Smooth muscle cell (in vitro differentiated cells): Measurements from ENCODE around the gene FRMPD2. TPM values are rescaled to one million over a fixed set of nuclear protein-coding genes. Genes with fewer than 3 reads are reported as not detected.

Source experiments
- DNase-seq: peaks from one replicate; lab custom pipeline; 2025; ENCODE audit not compliant: unreplicated experiment; lab: John Stamatoyannopoulos, UW
- H2AFZ ChIP-seq: fragments of 200-600 bp; sonication (generic); 2 replicates; pipeline ENCODE4 v1.6.0; 2016; ENCODE audit warnings: antibody characterized with exemption, low read depth, mild to moderate bottlenecking
- H3F3A ChIP-seq: fragments of 200-600 bp; sonication (generic); 2 replicates; pipeline ENCODE4 v1.6.0; 2017; ENCODE audit warnings: antibody characterized with exemption, low read depth
- H3K27ac ChIP-seq: fragments of 200-600 bp; sonication (generic); 2 replicates; pipeline ENCODE4 v1.5.1; 2016; ENCODE audit warnings: low read depth, mild to moderate bottlenecking
- H3K27me3 ChIP-seq: fragments of 200-600 bp; sonication (generic); 2 replicates; pipeline ENCODE4 v1.6.1; 2016; ENCODE audit warnings: low read depth, mild to moderate bottlenecking
- H3K36me3 ChIP-seq: fragments of 200-600 bp; sonication (generic); 2 replicates; pipeline ENCODE4 v1.5.1; 2016; ENCODE audit warnings: low read depth
- H3K4me1 ChIP-seq: fragments of 200-600 bp; sonication (generic); 2 replicates; pipeline ENCODE4 v1.5.1; 2016; ENCODE audit warnings: low read depth
- H3K4me2 ChIP-seq: fragments of 200-600 bp; sonication (generic); 2 replicates; pipeline ENCODE4 v1.6.0; 2016; ENCODE audit warnings: mild to moderate bottlenecking
- H3K4me3 ChIP-seq: fragments of 200-600 bp; sonication (generic); 2 replicates; pipeline ENCODE4 v1.5.1; 2016; ENCODE audit warnings: mild to moderate bottlenecking
- H3K79me2 ChIP-seq: fragments of 200-600 bp; sonication (generic); 2 replicates; pipeline ENCODE4 v1.6.0; 2016; ENCODE audit warnings: low read depth, mild to moderate bottlenecking
- H3K9ac ChIP-seq: fragments of 200-600 bp; sonication (generic); 2 replicates; pipeline ENCODE4 v1.6.0; 2016; ENCODE audit warnings: low read depth
- H3K9me3 ChIP-seq: fragments of 200-600 bp; sonication (generic); replicated peaks from 2 replicates; pipeline ENCODE4 v1.5.1; 2016; ENCODE audit warnings: low read depth
- H4K20me1 ChIP-seq: fragments of 200-600 bp; sonication (generic); 2 replicates; pipeline ENCODE4 v1.6.0; 2016; ENCODE audit warnings: low read depth
- CTCF ChIP-seq: fragments of 200-600 bp; sonication (generic); IDR thresholded peaks from 2 replicates; pipeline ENCODE4 v1.5.1; 2017; ENCODE audit warnings: borderline replicate concordance, mild to moderate bottlenecking, antibody characterized with exemption; ENCODE audit not compliant: insufficient read depth, poor library complexity, severe bottlenecking
- WGBS: methylation state at CpG from one replicate; pipeline ENCODE4 v1.1.7; 2016; ENCODE audit warnings: low lambda C conversion rate; 5-methylcytosine and 5-hydroxymethylcytosine counted together
- polyA plus RNA-seq: library from polyadenylated mRNA; unstranded; fragments of >200 nt; fragmentation: Nextera tagmentation; extraction: Ambion mirVana; gene quantifications from 2 replicates; pipeline ENCODE4 v1.2.1, GENCODE V29; 2016
- total RNA-seq: library from RNA; depleted of rRNA; stranded (reverse); fragments of >200 nt; gene quantifications from 2 replicates; pipeline ENCODE4 v1.2.3, GENCODE V29; 2014

FRMPD2 gene
- total and polyA plus RNA-seq, 2 experiments from 2014 or later, result 0.18 TPM; not detected in 1

GRCh38 chr10:48258105-48258504, 16.4 kb downstream of the FRMPD2 start:
- H3K4me2 ChIP-seq, result no peak overlapping the region
- H3K4me1 ChIP-seq, result no peaks in the 10 kb centered on the region
- DNase-seq, result no peak
- H3K36me3 ChIP-seq, result no peaks in the 10 kb centered on the region
- no peak overlapping the region for H2AFZ ChIP-seq
- no peak overlapping the region for H3K9ac ChIP-seq
- no peaks in the 10 kb centered on the region for H3K79me2 ChIP-seq
- 89% methylated on average over 1 of the region's 1 CpG for WGBS
- peaks cover 6% of the 10 kb centered on the region for H3K9me3 ChIP-seq
- no peak overlapping the region for H3K27ac ChIP-seq
- H3F3A ChIP-seq, result no peaks in the 10 kb centered on the region
- no peaks in the 10 kb centered on the region for H4K20me1 ChIP-seq
- TF ChIP-seq CTCF, result no peak
- H3K4me3 ChIP-seq, result no peak overlapping the region
- no peaks in the 10 kb centered on the region for H3K27me3 ChIP-seq

- H3K27me3 ChIP-seq, result no peaks in the 10 kb centered on the region
- H3K4me3 ChIP-seq, result no peak overlapping the region
- H3K36me3 ChIP-seq, result no peaks in the 10 kb centered on the region
- no peak overlapping the region for H3K27ac ChIP-seq
- 91% methylated on average over 3 of the region's 3 CpGs for WGBS
- no peak overlapping the region for H2AFZ ChIP-seq
- H3K79me2 ChIP-seq, result no peaks in the 10 kb centered on the region
- DNase-seq, result no peak
- no peaks in the 10 kb centered on the region for H3F3A ChIP-seq
- no peak for TF ChIP-seq CTCF
- H3K4me2 ChIP-seq, result no peak overlapping the region
- H4K20me1 ChIP-seq, result no peaks in the 10 kb centered on the region
- H3K4me1 ChIP-seq, result no peaks in the 10 kb centered on the region
- H3K9me3 ChIP-seq, result peaks cover 6% of the 10 kb centered on the region
- no peak overlapping the region for H3K9ac ChIP-seq
Observed at GRCh38 chr10:48257407-48257961, 17.0 kb downstream of the FRMPD2 start.

- Histone ChIP-seq H3K79me2 (no peaks in the 10 kb centered on the region), H3K9me3 (peaks cover 1% of the 10 kb centered on the region), H3K4me2 (no peak overlapping the region), H4K20me1 (no peaks in the 10 kb centered on the region), H3K4me3 (no peak overlapping the region), H3K27ac (no peak overlapping the region), H3K27me3 (no peaks in the 10 kb centered on the region), H3F3A (no peaks in the 10 kb centered on the region), H2AFZ (no peak overlapping the region), H3K9ac (no peak overlapping the region), H3K36me3 (no peaks in the 10 kb centered on the region), H3K4me1 (peaks cover 7% of the 10 kb centered on the region)
- DNase-seq, result no peak
- WGBS, result 92% methylated on average over 6 of the region's 6 CpGs
- TF ChIP-seq CTCF, result no peak
Observed at GRCh38 chr10:48255722-48256121, 18.8 kb downstream of the FRMPD2 start.
